Measurements from ENCODE around the gene LRFN5.

The LRFN5 gene

DNA sequence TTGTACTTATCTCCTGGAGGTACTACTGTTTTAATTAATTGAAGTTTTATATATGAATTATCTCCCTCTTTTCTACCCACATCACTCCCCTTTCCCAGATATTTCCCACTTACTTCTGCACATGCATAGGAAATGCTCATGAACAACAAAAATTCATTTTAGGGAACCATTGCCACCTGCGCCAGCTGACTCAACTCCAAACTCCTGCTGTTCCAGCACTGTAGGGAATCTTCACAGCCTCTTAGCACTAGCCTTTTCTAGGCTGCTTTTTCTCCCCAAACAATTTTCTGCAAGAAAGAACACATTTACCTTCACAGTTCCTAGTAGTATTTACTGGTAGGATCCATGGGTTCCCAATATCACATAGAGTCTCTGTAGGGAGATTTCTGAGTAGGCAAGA is 268.4 kb downstream of the LRFN5 start:
- Histone ChIP-seq H2BK15ac (ENCODE audit: low read length) (no peak overlapping the region), H2AK5ac (ENCODE audit: low read depth, low read length) (no peak overlapping the region), H2BK120ac (ENCODE audit: low read depth, low read length) (no peak overlapping the region), H3K27ac (replicated peaks; ENCODE audit: low read length) (no peak overlapping the region), H3K23ac (ENCODE audit: low read depth, low read length, poor library complexity) (no peak overlapping the region), H3K4me2 (ENCODE audit: insufficient read depth, low read length, poor library complexity, severe bottlenecking) (no peak overlapping the region), H3K14ac (ENCODE audit: low read length) (no peak overlapping the region), H4K91ac (ENCODE audit: low read depth, low read length, poor library complexity) (no peak overlapping the region), H2BK5ac (ENCODE audit: low read length) (no peak overlapping the region), H2AFZ (ENCODE audit: low read length) (no peak overlapping the region), H3K4me3 (ENCODE audit: low read length in 2 of 2) (no peak overlapping the region), H3K27me3 (ENCODE audit: control insufficient read depth in 3 of 3, insufficient read depth in 3 of 3, low read depth in 1 of 3, low read length in 3 of 3) (no peaks in the 10 kb centered on the region), H3K4ac (ENCODE audit: low read length) (no peak overlapping the region), H3K9ac (ENCODE audit: low read depth, low read length, poor library complexity) (no peak overlapping the region), H3K4me1 (ENCODE audit: control insufficient read depth in 2 of 2, insufficient read depth in 1 of 2, low read depth in 1 of 2, low read length in 2 of 2) (peaks cover 0 to 2% of the 10 kb centered on the region in 2 donors), H3K9me3 (replicated peaks in 1 of 2; ENCODE audit: control insufficient read depth in 2 of 2, insufficient read depth in 1 of 2, low read depth in 1 of 2, low read length in 2 of 2) (no peaks in the 10 kb centered on the region), H3K18ac (ENCODE audit: low read length) (no peak overlapping the region), H3K79me1 (ENCODE audit: low read depth, low read length) (no peaks in the 10 kb centered on the region), H2BK12ac (ENCODE audit: low read length) (no peak overlapping the region), H4K8ac (ENCODE audit: low read depth, low read length) (no peak overlapping the region), H3K36me3 (replicated peaks in 1 of 2; ENCODE audit: control insufficient read depth in 2 of 2, insufficient read depth in 2 of 2, low read length in 2 of 2) (no peaks in the 10 kb centered on the region)
- no peak for DNase-seq (ENCODE audit: low spot score)
- no CpG with 5 or more reads among the region's 1 CpG for WGBS, 2 donors (ENCODE audit: extremely low coverage in 2 of 2, insufficient read length in 2 of 2, insufficient replicate concordance in 1 of 2)

DNA sequence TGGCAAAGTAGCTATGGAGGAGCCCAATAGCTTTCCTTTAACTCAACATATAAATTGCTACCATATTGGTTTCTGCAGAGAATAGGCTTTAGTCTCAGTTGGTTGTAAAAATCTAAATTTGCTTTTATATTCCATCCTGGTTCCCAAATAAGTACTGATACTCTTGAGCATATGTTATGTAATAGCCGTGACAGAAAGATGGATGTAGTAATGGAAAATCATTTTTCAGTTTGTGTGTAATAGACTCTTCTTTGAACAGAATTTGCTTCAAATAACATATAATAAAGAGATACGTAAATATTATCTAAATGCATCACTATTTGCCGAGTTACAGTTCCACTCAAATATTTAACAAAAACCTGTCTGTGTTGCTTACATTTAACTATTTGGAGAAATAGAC is 271.6 kb downstream of the LRFN5 start:
- H3K4me1 ChIP-seq (ENCODE audit: control insufficient read depth in 2 of 2, insufficient read depth in 1 of 2, low read depth in 1 of 2, low read length in 2 of 2): peaks cover 0 to 1% of the 10 kb centered on the region in 2 donors
- no CpG with 5 or more reads among the region's 3 CpGs for WGBS, 2 donors (ENCODE audit: extremely low coverage in 2 of 2, insufficient read length in 2 of 2, insufficient replicate concordance in 1 of 2)

DNA sequence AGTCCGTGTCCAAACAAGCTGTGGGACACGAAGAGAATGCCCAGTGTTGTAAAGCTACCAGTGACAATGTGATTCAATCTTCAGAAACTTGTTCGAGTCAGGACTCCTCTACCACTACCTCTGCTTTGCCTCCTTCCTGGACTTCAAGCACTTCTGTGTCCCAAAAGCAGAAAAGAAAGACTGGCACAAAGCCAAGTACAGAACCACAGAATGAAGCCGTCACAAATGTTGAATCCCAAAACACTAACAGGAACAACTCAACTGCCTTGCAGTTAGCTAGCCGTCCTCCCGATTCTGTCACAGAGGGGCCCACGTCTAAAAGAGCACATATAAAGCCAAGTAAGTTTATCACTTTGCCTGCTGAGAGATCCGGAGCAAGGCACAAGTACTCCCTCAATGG is 284.9 kb downstream of the LRFN5 start:
- no peak overlapping the region for H3K14ac ChIP-seq (ENCODE audit: low read length)
- H3K9me3 ChIP-seq (replicated peaks in 1 of 2; ENCODE audit: control insufficient read depth in 2 of 2, insufficient read depth in 1 of 2, low read depth in 1 of 2, low read length in 2 of 2): no peaks in the 10 kb centered on the region
- H3K4ac ChIP-seq (ENCODE audit: low read length): no peak overlapping the region
- H3K79me1 ChIP-seq (ENCODE audit: low read depth, low read length): no peaks in the 10 kb centered on the region
- no peak overlapping the region for H3K4me2 ChIP-seq (ENCODE audit: insufficient read depth, low read length, poor library complexity, severe bottlenecking)
- H3K9ac ChIP-seq (ENCODE audit: low read depth, low read length, poor library complexity): no peak overlapping the region
- no peak overlapping the region for H2BK12ac ChIP-seq (ENCODE audit: low read length)
- H3K18ac ChIP-seq (ENCODE audit: low read length): no peak overlapping the region
- no peak overlapping the region for H3K27ac ChIP-seq (replicated peaks; ENCODE audit: low read length)
- H4K91ac ChIP-seq (ENCODE audit: low read depth, low read length, poor library complexity): no peak overlapping the region
- no peaks in the 10 kb centered on the region for H3K4me1 ChIP-seq (ENCODE audit: control insufficient read depth in 2 of 2, insufficient read depth in 1 of 2, low read depth in 1 of 2, low read length in 2 of 2)
- H2BK5ac ChIP-seq (ENCODE audit: low read length): no peak overlapping the region
- no peak overlapping the region for H3K23ac ChIP-seq (ENCODE audit: low read depth, low read length, poor library complexity)
- H3K4me3 ChIP-seq (ENCODE audit: low read length in 2 of 2): no peak overlapping the region
- no peak overlapping the region for H2AK5ac ChIP-seq (ENCODE audit: low read depth, low read length)
- H2BK120ac ChIP-seq (ENCODE audit: low read depth, low read length): no peak overlapping the region
- no peak for DNase-seq (ENCODE audit: low spot score)
- no peak overlapping the region for H2AFZ ChIP-seq (ENCODE audit: low read length)
- H4K8ac ChIP-seq (ENCODE audit: low read depth, low read length): no peak overlapping the region
- no CpG with 5 or more reads among the region's 8 CpGs for WGBS, 2 donors (ENCODE audit: extremely low coverage in 2 of 2, insufficient read length in 2 of 2, insufficient replicate concordance in 1 of 2)
- no peaks in the 10 kb centered on the region for H3K36me3 ChIP-seq (replicated peaks in 1 of 2; ENCODE audit: control insufficient read depth in 2 of 2, insufficient read depth in 2 of 2, low read length in 2 of 2)
- no peak overlapping the region for H2BK15ac ChIP-seq (ENCODE audit: low read length)
- H3K27me3 ChIP-seq (ENCODE audit: control insufficient read depth in 3 of 3, insufficient read depth in 3 of 3, low read depth in 1 of 3, low read length in 3 of 3): no peaks in the 10 kb centered on the region

More for the DNA sequence above, 271.6 kb downstream of the LRFN5 start:
- H3K79me1 ChIP-seq (ENCODE audit: low read depth, low read length): no peaks in the 10 kb centered on the region
- no peak overlapping the region for H3K27ac ChIP-seq (replicated peaks; ENCODE audit: low read length)
- no peak overlapping the region for H2BK5ac ChIP-seq (ENCODE audit: low read length)
- H3K18ac ChIP-seq (ENCODE audit: low read length): no peak overlapping the region
- no peak overlapping the region for H3K14ac ChIP-seq (ENCODE audit: low read length)
- no peak overlapping the region for H3K4ac ChIP-seq (ENCODE audit: low read length)
- H3K4me2 ChIP-seq (ENCODE audit: insufficient read depth, low read length, poor library complexity, severe bottlenecking): no peak overlapping the region
- no peaks in the 10 kb centered on the region for H3K27me3 ChIP-seq (ENCODE audit: control insufficient read depth in 3 of 3, insufficient read depth in 3 of 3, low read depth in 1 of 3, low read length in 3 of 3)
- no peak overlapping the region for H4K8ac ChIP-seq (ENCODE audit: low read depth, low read length)
- no peak overlapping the region for H2AFZ ChIP-seq (ENCODE audit: low read length)
- no peak overlapping the region for H4K91ac ChIP-seq (ENCODE audit: low read depth, low read length, poor library complexity)
- no peak for DNase-seq (ENCODE audit: low spot score)
- no peak overlapping the region for H3K9ac ChIP-seq (ENCODE audit: low read depth, low read length, poor library complexity)
- H3K36me3 ChIP-seq (replicated peaks in 1 of 2; ENCODE audit: control insufficient read depth in 2 of 2, insufficient read depth in 2 of 2, low read length in 2 of 2): no peaks in the 10 kb centered on the region
- H3K4me3 ChIP-seq (ENCODE audit: low read length in 2 of 2): no peak overlapping the region
- no peak overlapping the region for H2AK5ac ChIP-seq (ENCODE audit: low read depth, low read length)
- no peak overlapping the region for H2BK12ac ChIP-seq (ENCODE audit: low read length)
- no peaks in the 10 kb centered on the region for H3K9me3 ChIP-seq (replicated peaks in 1 of 2; ENCODE audit: control insufficient read depth in 2 of 2, insufficient read depth in 1 of 2, low read depth in 1 of 2, low read length in 2 of 2)
- no peak overlapping the region for H2BK120ac ChIP-seq (ENCODE audit: low read depth, low read length)
- H3K23ac ChIP-seq (ENCODE audit: low read depth, low read length, poor library complexity): no peak overlapping the region
- H2BK15ac ChIP-seq (ENCODE audit: low read length): no peak overlapping the region

DNA sequence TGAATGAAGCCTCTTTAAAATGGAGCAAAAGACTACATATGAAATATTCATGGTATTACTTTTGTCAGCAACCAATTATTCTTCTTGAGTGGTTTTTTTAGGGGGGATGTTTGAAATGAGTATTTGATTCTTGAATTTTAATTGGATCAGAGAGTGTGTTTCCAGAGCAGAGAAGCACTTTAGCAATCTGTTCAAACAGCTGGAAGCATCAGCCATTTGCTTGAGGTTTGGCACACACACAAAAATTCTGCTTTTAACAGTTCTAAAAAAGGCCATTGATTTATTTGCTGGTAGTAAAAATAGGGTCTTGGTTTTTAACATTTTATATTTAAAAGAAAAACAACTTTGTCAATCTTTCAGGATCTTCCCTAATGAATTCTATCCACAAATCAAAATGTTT is 292.7 kb downstream of the LRFN5 start:
- Histone ChIP-seq H3K9me3 (replicated peaks in 1 of 2; ENCODE audit: control insufficient read depth in 2 of 2, insufficient read depth in 1 of 2, low read depth in 1 of 2, low read length in 2 of 2) (no peaks in the 10 kb centered on the region), H3K4me2 (ENCODE audit: insufficient read depth, low read length, poor library complexity, severe bottlenecking) (no peak overlapping the region), H2AFZ (ENCODE audit: low read length) (no peak overlapping the region), H3K14ac (ENCODE audit: low read length) (no peak overlapping the region), H3K36me3 (replicated peaks in 1 of 2; ENCODE audit: control insufficient read depth in 2 of 2, insufficient read depth in 2 of 2, low read length in 2 of 2) (no peaks in the 10 kb centered on the region), H3K4me1 (ENCODE audit: control insufficient read depth in 2 of 2, insufficient read depth in 1 of 2, low read depth in 1 of 2, low read length in 2 of 2) (peaks cover 0 to 3% of the 10 kb centered on the region in 2 donors), H3K18ac (ENCODE audit: low read length) (no peak overlapping the region), H3K4me3 (ENCODE audit: low read length in 2 of 2) (no peak overlapping the region), H2BK12ac (ENCODE audit: low read length) (no peak overlapping the region), H2BK120ac (ENCODE audit: low read depth, low read length) (no peak overlapping the region), H3K27me3 (ENCODE audit: control insufficient read depth in 3 of 3, insufficient read depth in 3 of 3, low read depth in 1 of 3, low read length in 3 of 3) (peaks cover 0 to 2% (median 0%) of the 10 kb centered on the region in 3 experiments), H3K4ac (ENCODE audit: low read length) (no peak overlapping the region), H3K9ac (ENCODE audit: low read depth, low read length, poor library complexity) (no peak overlapping the region), H2AK5ac (ENCODE audit: low read depth, low read length) (no peak overlapping the region), H2BK5ac (ENCODE audit: low read length) (no peak overlapping the region), H3K79me1 (ENCODE audit: low read depth, low read length) (no peaks in the 10 kb centered on the region), H3K23ac (ENCODE audit: low read depth, low read length, poor library complexity) (no peak overlapping the region), H2BK15ac (ENCODE audit: low read length) (no peak overlapping the region), H4K8ac (ENCODE audit: low read depth, low read length) (no peak overlapping the region), H4K91ac (ENCODE audit: low read depth, low read length, poor library complexity) (no peak overlapping the region), H3K27ac (replicated peaks; ENCODE audit: low read length) (no peak overlapping the region)
- no peak for DNase-seq (ENCODE audit: low spot score)
